HepG2 (cell line): Measurements from ENCODE around the gene CPNE5. TPM values are rescaled to one million over a fixed set of nuclear protein-coding genes. Genes with fewer than 3 reads are reported as not detected.

Source experiments
- DPF2 ChIP-seq: sonication (generic); formaldehyde crosslinking; IDR thresholded peaks from 2 replicates; pipeline ENCODE4 v1.4.0; 2020; ENCODE audit warnings: mild to moderate bottlenecking, low read depth, missing genetic modification reagents, borderline replicate concordance
- HNRNPH1 ChIP-seq: fragments of 200-400 bp; formaldehyde crosslinking; optimal IDR thresholded peaks from 2 replicates; pipeline ENCODE3; 2017; ENCODE audit warnings: mild to moderate bottlenecking, low read depth, low read length
- JUNB ChIP-seq: sonication (generic); formaldehyde crosslinking; IDR thresholded peaks from 2 replicates; pipeline ENCODE4 v1.8.0; 2022; ENCODE audit warnings: missing genetic modification reagents, mild to moderate bottlenecking, borderline replicate concordance
- MATR3 ChIP-seq: sonication (generic); formaldehyde crosslinking; IDR thresholded peaks from 2 replicates; pipeline ENCODE4 v1.4.0; 2020; ENCODE audit warnings: missing genetic modification reagents
- MED8 ChIP-seq: sonication (generic); formaldehyde crosslinking; IDR thresholded peaks from 2 replicates; pipeline ENCODE4 v1.8.1; 2023; ENCODE audit warnings: mild to moderate bottlenecking, missing genetic modification reagents; ENCODE audit not compliant: insufficient replicate concordance
- RBM39 ChIP-seq: fragments of 200-400 bp; formaldehyde crosslinking; IDR thresholded peaks from one replicate; pipeline ENCODE4 v1.6.1; 2018; ENCODE audit warnings: antibody characterized with exemption, mild to moderate bottlenecking, low read depth, low read length; ENCODE audit not compliant: poor library complexity, severe bottlenecking
- RFXAP ChIP-seq: sonication (generic); formaldehyde crosslinking; IDR thresholded peaks from 2 replicates; pipeline ENCODE4 v1.4.0; 2020; ENCODE audit warnings: missing genetic modification reagents, borderline replicate concordance
- SMAD1 ChIP-seq: sonication (generic); formaldehyde crosslinking; IDR thresholded peaks from 2 replicates; pipeline ENCODE4 v1.4.0; 2020; ENCODE audit warnings: missing genetic modification reagents, low read depth, mild to moderate bottlenecking, borderline replicate concordance
- SP1 ChIP-seq, 2 experiments: fragments of 450-650 bp in 1 of 2; sonication (generic) in 1 of 2; formaldehyde crosslinking in 1 of 2; IDR thresholded peaks; 2 replicates each; pipeline versions ENCODE4 v1.4.0 to v1.6.1; 2016 to 2020; ENCODE audit warnings: missing genetic modification reagents in 1 of 2
- TEAD2 ChIP-seq: sonication (generic); formaldehyde crosslinking; IDR thresholded peaks from 2 replicates; pipeline ENCODE4 v1.9.0; 2021; ENCODE audit warnings: missing genetic modification reagents
- ZFY ChIP-seq: sonication (generic); formaldehyde crosslinking; IDR thresholded peaks from 2 replicates; pipeline ENCODE4 v1.4.0; 2020; ENCODE audit warnings: missing genetic modification reagents
- ZKSCAN5 ChIP-seq: sonication (generic); formaldehyde crosslinking; IDR thresholded peaks from 2 replicates; pipeline ENCODE4 v1.5.1; 2020; ENCODE audit warnings: mild to moderate bottlenecking, missing genetic modification reagents
- ZNF234 ChIP-seq: sonication (generic); formaldehyde crosslinking; conservative IDR thresholded peaks from 2 replicates; pipeline ENCODE4 v1.5.1; 2020; ENCODE audit warnings: mild to moderate bottlenecking, missing genetic modification reagents
- ZNF329 ChIP-seq: sonication (generic); formaldehyde crosslinking; IDR thresholded peaks from 2 replicates; pipeline ENCODE4 v1.9.0; 2021; ENCODE audit warnings: low read depth, mild to moderate bottlenecking, missing genetic modification reagents
- ZNF570 ChIP-seq: sonication (generic); formaldehyde crosslinking; IDR thresholded peaks from 2 replicates; pipeline ENCODE4 v1.4.0; 2020; ENCODE audit warnings: mild to moderate bottlenecking, missing genetic modification reagents, borderline replicate concordance
- ZNF850 ChIP-seq: sonication (generic); formaldehyde crosslinking; conservative IDR thresholded peaks from 2 replicates; pipeline ENCODE4 v1.9.0; 2021; ENCODE audit warnings: mild to moderate bottlenecking, missing genetic modification reagents
- ZNF878 ChIP-seq: sonication (generic); formaldehyde crosslinking; IDR thresholded peaks from 2 replicates; pipeline ENCODE4 v1.8.1; 2023; ENCODE audit warnings: mild to moderate bottlenecking, missing genetic modification reagents, moderate library complexity
- polyA plus RNA-seq, 8 experiments: library from polyadenylated mRNA; depleted of rRNA in 3 of 8; stranded (reverse) in 7 of 8; unstranded in 1 of 8; fragments of >200 nt; fragmentation: Illumina TruSeq in 4 of 8; extraction: Trizol in 4 of 8; gene quantifications; 2 replicates each; pipeline versions ENCODE4 v1.2.1 to v1.2.3, GENCODE V29; 2011 to 2016; ENCODE audit warnings: low read depth in 4 of 8, missing spikeins in 1 of 8, mixed read lengths in 1 of 8; ENCODE audit not compliant: insufficient read depth in 1 of 8
- total RNA-seq, 5 experiments: library from RNA; depleted of rRNA; stranded (reverse); fragments of >200 nt; fragmentation: Illumina TruSeq; extraction: Trizol; gene quantifications; 2 replicates each; pipeline ENCODE4 v1.2.3, GENCODE V29; 2016; ENCODE audit warnings: low read depth in 1 of 5
- TF ChIP-seq, protein P1 (sequence below): sonication (generic); formaldehyde crosslinking; IDR thresholded peaks from 2 replicates; pipeline ENCODE4 v1.5.0; 2020; ENCODE audit warnings: mild to moderate bottlenecking, missing genetic modification reagents
- TF ChIP-seq, protein P2 (sequence below): sonication (generic); formaldehyde crosslinking; IDR thresholded peaks from 2 replicates; pipeline ENCODE4 v1.4.0; 2020; ENCODE audit warnings: mild to moderate bottlenecking, missing genetic modification reagents
- TF ChIP-seq, protein P3 (sequence below): sonication (generic); formaldehyde crosslinking; IDR thresholded peaks from 2 replicates; pipeline ENCODE4 v1.8.0; 2022; ENCODE audit warnings: missing genetic modification reagents, mild to moderate bottlenecking, inconsistent platforms, borderline replicate concordance

The CPNE5 gene
- total and polyA plus RNA-seq, 2 of the 13 experiments (the other 11 are each of a cell fraction or from before 2014, with no cell fraction given): 0.16 TPM; not detected in 1

DNA sequence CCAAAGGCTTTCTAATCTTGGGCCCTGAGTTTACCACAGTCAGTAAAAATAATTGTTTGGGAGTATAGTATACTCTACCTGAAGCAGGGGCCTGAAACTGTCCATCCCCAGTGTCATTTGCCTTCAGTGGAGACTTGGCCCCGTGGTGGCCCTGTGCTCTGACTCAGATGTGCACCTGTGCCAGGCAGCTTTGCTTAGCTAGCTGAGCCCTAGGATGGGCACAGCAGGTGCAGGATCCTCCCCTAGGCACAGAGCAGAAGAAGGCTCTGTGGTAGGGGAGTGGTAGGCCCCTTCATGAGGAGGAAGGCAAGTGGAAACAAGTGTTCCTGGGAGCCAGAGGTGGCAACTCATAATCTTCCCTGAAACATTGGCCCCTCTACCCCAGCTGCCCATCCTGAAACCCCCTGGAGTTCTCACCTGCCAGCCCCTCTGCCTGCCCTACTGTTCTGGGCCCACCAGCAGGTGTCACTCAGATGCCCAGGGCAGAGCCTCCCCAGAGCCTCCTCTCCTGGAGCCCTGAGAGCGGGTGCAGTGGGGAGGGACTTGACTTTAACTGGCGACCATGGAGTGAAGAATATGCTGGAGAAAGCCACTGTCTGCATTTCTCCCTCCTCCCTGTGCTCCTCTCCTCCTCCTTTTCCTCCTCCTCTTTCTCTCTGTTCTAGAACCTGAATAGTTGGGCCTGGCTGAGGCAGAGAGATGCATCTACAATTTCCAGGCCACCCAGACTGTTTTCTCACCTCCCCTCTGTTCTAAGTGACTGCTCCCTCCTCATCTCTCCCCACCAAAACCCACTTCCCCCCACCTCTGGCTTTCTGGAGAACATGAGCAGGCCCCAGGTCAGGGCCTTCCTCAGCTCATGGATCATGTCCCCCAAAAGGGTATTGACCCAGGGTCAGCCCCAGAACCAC is 2.9 kb downstream of the CPNE5 start (continued):
- TF ChIP-seq, protein P1, sequence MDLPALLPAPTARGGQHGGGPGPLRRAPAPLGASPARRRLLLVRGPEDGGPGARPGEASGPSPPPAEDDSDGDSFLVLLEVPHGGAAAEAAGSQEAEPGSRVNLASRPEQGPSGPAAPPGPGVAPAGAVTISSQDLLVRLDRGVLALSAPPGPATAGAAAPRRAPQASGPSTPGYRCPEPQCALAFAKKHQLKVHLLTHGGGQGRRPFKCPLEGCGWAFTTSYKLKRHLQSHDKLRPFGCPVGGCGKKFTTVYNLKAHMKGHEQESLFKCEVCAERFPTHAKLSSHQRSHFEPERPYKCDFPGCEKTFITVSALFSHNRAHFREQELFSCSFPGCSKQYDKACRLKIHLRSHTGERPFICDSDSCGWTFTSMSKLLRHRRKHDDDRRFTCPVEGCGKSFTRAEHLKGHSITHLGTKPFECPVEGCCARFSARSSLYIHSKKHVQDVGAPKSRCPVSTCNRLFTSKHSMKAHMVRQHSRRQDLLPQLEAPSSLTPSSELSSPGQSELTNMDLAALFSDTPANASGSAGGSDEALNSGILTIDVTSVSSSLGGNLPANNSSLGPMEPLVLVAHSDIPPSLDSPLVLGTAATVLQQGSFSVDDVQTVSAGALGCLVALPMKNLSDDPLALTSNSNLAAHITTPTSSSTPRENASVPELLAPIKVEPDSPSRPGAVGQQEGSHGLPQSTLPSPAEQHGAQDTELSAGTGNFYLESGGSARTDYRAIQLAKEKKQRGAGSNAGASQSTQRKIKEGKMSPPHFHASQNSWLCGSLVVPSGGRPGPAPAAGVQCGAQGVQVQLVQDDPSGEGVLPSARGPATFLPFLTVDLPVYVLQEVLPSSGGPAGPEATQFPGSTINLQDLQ (CRISPR knock-in tag): no peak
- TF ChIP-seq MATR3 (CRISPR knock-in tag) (no peak), TEAD2 (no peak), ZNF570 (no peak), SP1 (IDR thresholded peaks at IDR 0.05) (no peak), SP1 (CRISPR knock-in tag; IDR thresholded peaks at IDR 0.05) (no peak), DPF2 (CRISPR knock-in tag) (no peak), ZKSCAN5 (CRISPR knock-in tag) (peak; percentile 85), ZNF850 (no peak), MED8 (CRISPR knock-in tag) (no peak), ZNF329 (CRISPR knock-in tag) (no peak), HNRNPH1 (no peak), ZNF234 (CRISPR knock-in tag) (no peak), SMAD1 (CRISPR knock-in tag) (no peak), JUNB (CRISPR knock-in tag) (no peak), RFXAP (no peak), RBM39 (no peak), ZNF878 (CRISPR knock-in tag) (no peak), ZFY (CRISPR knock-in tag) (no peak)
- TF ChIP-seq, protein P2, sequence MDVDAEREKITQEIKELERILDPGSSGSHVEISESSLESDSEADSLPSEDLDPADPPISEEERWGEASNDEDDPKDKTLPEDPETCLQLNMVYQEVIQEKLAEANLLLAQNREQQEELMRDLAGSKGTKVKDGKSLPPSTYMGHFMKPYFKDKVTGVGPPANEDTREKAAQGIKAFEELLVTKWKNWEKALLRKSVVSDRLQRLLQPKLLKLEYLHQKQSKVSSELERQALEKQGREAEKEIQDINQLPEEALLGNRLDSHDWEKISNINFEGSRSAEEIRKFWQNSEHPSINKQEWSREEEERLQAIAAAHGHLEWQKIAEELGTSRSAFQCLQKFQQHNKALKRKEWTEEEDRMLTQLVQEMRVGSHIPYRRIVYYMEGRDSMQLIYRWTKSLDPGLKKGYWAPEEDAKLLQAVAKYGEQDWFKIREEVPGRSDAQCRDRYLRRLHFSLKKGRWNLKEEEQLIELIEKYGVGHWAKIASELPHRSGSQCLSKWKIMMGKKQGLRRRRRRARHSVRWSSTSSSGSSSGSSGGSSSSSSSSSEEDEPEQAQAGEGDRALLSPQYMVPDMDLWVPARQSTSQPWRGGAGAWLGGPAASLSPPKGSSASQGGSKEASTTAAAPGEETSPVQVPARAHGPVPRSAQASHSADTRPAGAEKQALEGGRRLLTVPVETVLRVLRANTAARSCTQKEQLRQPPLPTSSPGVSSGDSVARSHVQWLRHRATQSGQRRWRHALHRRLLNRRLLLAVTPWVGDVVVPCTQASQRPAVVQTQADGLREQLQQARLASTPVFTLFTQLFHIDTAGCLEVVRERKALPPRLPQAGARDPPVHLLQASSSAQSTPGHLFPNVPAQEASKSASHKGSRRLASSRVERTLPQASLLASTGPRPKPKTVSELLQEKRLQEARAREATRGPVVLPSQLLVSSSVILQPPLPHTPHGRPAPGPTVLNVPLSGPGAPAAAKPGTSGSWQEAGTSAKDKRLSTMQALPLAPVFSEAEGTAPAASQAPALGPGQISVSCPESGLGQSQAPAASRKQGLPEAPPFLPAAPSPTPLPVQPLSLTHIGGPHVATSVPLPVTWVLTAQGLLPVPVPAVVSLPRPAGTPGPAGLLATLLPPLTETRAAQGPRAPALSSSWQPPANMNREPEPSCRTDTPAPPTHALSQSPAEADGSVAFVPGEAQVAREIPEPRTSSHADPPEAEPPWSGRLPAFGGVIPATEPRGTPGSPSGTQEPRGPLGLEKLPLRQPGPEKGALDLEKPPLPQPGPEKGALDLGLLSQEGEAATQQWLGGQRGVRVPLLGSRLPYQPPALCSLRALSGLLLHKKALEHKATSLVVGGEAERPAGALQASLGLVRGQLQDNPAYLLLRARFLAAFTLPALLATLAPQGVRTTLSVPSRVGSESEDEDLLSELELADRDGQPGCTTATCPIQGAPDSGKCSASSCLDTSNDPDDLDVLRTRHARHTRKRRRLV: no peak
- TF ChIP-seq, protein P3, sequence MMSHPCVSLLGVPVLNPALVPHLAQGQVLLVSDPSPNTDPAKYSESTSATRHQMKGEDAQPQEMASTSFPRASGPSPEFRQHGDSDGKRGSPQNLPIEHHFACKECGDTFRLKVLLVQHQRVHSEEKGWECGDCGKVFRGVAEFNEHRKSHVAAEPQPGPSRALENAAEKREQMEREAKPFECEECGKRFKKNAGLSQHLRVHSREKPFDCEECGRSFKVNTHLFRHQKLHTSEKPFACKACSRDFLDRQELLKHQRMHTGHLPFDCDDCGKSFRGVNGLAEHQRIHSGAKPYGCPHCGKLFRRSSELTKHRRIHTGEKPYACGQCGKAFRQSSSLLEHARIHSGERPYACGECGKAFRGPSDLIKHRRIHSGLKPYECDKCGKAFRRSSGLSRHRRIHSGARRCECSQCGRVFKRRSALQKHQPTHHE (CRISPR knock-in tag): no peak
